GM23338 (cell line): ENCODE results near the gene PXYLP1.

Experiments used
- CREB1 ChIP-seq: fragments of 250-450 bp; sonication (Bioruptor Pico); IDR thresholded peaks from 2 replicates; pipeline ENCODE4 v1.5.0; 2020; ENCODE audit warnings: low read depth, mild to moderate bottlenecking, moderate library complexity
- CTCF ChIP-seq, 2 experiments: fragments of 200-600 bp in 1 of 2; sonication (generic) in 1 of 2; conservative IDR thresholded peaks; 2 replicates each; pipeline versions ENCODE4 v1.5.1 to v1.6.1; 2016 to 2017; ENCODE audit warnings: antibody characterized with exemption in 2 of 2, low read depth in 2 of 2, mild to moderate bottlenecking in 2 of 2, moderate library complexity in 1 of 2
- EZH2 ChIP-seq: fragments of 200-600 bp; sonication (generic); IDR thresholded peaks from one replicate; pipeline ENCODE4 v1.8.0; 2017; ENCODE audit warnings: antibody characterized with exemption, mild to moderate bottlenecking, low read depth; ENCODE audit not compliant: unreplicated experiment
- EZH2phosphoT487 ChIP-seq: fragments of 200-600 bp; sonication (generic); IDR thresholded peaks from one replicate; pipeline ENCODE4 v1.8.1; 2018; ENCODE audit warnings: antibody characterized with exemption; ENCODE audit not compliant: unreplicated experiment
- JUNB ChIP-seq: IDR thresholded peaks from one replicate; pipeline ENCODE4 v1.6.1; 2016; ENCODE audit warnings: antibody characterized with exemption; ENCODE audit not compliant: unreplicated experiment
- NANOG ChIP-seq: IDR thresholded peaks from 2 replicates; pipeline ENCODE4 v1.6.1; 2016; ENCODE audit warnings: antibody characterized with exemption, borderline replicate concordance
- POLR2AphosphoS5 ChIP-seq: IDR thresholded peaks from 2 replicates; pipeline ENCODE4 v1.6.1; 2016; ENCODE audit warnings: antibody characterized with exemption, low read depth
- STAT1 ChIP-seq: IDR thresholded peaks from one replicate; pipeline ENCODE4 v1.6.1; 2016; ENCODE audit warnings: antibody characterized with exemption; ENCODE audit not compliant: unreplicated experiment
- ZNF114 ChIP-seq: fragments of 250-450 bp; sonication (Bioruptor Pico); IDR thresholded peaks from 2 replicates; pipeline ENCODE4 v1.5.0; 2020; ENCODE audit warnings: mild to moderate bottlenecking, moderate library complexity
- ZNF331 ChIP-seq: fragments of 250-450 bp; sonication (Bioruptor Pico); IDR thresholded peaks from 2 replicates; pipeline ENCODE4 v1.5.0; 2020; ENCODE audit warnings: low read depth, mild to moderate bottlenecking, moderate library complexity
- TF ChIP-seq, protein P1 (sequence below): IDR thresholded peaks from one replicate; pipeline ENCODE4 v1.6.1; 2018; ENCODE audit warnings: antibody characterized with exemption; ENCODE audit not compliant: unreplicated experiment
- TF ChIP-seq, protein P2 (sequence below): IDR thresholded peaks from 2 replicates; pipeline ENCODE4 v1.6.1; 2016; ENCODE audit warnings: antibody characterized with exemption

DNA sequence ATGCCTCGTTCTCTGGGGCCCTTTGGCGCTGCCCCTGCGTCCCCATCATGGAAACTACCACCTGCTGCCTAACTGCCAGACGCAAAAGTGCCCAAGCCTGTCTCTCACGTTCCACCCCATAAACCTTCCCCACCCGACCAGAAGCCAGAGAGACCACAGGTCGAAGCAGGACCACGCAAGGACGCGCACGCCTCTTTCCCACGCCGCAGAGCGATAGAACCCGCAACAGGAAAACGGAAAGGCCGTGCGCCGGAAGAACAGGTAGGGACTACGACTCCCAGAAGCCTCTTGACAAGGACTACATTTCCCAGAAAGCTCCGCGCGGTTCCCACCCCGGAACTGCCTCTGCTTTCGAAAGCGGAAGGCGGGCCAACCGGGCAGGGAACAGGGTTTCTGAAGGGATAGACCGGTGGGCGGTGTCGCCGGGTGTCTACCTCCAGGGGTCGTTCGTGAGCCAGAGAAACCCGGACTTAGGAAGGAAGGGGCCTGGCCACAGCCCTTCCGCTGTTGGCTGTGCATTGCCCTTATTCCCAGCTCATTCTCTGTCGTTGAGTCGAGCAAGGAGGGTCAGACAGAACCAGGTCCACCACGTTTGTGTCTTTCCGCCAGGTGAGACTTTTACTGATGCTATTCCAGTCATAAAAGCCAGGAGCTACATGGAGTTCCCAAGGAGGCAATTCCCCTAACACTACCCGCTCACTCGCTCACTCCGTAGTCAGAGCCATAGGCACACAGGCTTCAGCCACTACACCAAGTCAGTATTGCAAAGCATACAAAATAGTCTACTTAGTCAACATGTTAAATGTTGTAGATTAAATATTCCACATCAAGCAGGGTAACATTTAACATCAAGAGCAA, 80.1 kb downstream of the PXYLP1 start:
- TF ChIP-seq CTCF (conservative IDR thresholded peaks at IDR 0.05; ENCODE audit: low read depth in 2 of 2) (peak; percentile 68 to 96), POLR2AphosphoS5 (peak; percentile 99), ZNF114 (CRISPR knock-in tag) (no peak), EZH2phosphoT487 (no peak), EZH2 (no peak), ZNF331 (CRISPR knock-in tag) (no peak), NANOG (no peak), JUNB (no peak), CREB1 (CRISPR knock-in tag) (peak; percentile 81), STAT1 (no peak)
- TF ChIP-seq, protein P1, sequence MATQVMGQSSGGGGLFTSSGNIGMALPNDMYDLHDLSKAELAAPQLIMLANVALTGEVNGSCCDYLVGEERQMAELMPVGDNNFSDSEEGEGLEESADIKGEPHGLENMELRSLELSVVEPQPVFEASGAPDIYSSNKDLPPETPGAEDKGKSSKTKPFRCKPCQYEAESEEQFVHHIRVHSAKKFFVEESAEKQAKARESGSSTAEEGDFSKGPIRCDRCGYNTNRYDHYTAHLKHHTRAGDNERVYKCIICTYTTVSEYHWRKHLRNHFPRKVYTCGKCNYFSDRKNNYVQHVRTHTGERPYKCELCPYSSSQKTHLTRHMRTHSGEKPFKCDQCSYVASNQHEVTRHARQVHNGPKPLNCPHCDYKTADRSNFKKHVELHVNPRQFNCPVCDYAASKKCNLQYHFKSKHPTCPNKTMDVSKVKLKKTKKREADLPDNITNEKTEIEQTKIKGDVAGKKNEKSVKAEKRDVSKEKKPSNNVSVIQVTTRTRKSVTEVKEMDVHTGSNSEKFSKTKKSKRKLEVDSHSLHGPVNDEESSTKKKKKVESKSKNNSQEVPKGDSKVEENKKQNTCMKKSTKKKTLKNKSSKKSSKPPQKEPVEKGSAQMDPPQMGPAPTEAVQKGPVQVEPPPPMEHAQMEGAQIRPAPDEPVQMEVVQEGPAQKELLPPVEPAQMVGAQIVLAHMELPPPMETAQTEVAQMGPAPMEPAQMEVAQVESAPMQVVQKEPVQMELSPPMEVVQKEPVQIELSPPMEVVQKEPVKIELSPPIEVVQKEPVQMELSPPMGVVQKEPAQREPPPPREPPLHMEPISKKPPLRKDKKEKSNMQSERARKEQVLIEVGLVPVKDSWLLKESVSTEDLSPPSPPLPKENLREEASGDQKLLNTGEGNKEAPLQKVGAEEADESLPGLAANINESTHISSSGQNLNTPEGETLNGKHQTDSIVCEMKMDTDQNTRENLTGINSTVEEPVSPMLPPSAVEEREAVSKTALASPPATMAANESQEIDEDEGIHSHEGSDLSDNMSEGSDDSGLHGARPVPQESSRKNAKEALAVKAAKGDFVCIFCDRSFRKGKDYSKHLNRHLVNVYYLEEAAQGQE: no peak
- TF ChIP-seq, protein P2, sequence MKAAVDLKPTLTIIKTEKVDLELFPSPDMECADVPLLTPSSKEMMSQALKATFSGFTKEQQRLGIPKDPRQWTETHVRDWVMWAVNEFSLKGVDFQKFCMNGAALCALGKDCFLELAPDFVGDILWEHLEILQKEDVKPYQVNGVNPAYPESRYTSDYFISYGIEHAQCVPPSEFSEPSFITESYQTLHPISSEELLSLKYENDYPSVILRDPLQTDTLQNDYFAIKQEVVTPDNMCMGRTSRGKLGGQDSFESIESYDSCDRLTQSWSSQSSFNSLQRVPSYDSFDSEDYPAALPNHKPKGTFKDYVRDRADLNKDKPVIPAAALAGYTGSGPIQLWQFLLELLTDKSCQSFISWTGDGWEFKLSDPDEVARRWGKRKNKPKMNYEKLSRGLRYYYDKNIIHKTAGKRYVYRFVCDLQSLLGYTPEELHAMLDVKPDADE: peak; percentile 100
